HG02763 (cell line): ENCODE measurements around the gene ZRANB3.

Experiments
- ATAC-seq: cut with Tn5 transposase; IDR thresholded peaks from one replicate; pipeline ENCODE4 v1.9.1; 2021; ENCODE audit warnings: mild to moderate bottlenecking, moderate library complexity; ENCODE audit not compliant: unreplicated experiment

The ZRANB3 gene

DNA sequence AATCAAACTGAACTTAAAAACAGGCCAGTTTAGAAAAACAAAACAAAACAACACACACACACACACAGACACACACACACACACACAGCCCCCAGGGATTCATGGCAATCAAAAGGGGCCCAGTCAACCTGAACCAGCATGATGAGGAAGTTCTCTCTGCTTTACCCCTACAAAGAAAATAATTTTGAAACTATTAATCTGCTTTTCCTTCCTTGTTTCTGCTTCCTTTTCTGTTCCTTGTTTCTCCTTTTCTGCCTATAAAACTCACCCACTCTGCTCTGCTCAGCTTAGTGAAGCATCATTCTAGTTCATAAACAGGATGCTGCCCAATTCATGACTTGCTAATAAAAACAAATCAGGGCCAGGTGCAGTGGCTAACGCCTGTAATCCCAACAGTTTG lies 275.8 kb downstream of the ZRANB3 start:
- no peak for ATAC-seq

DNA sequence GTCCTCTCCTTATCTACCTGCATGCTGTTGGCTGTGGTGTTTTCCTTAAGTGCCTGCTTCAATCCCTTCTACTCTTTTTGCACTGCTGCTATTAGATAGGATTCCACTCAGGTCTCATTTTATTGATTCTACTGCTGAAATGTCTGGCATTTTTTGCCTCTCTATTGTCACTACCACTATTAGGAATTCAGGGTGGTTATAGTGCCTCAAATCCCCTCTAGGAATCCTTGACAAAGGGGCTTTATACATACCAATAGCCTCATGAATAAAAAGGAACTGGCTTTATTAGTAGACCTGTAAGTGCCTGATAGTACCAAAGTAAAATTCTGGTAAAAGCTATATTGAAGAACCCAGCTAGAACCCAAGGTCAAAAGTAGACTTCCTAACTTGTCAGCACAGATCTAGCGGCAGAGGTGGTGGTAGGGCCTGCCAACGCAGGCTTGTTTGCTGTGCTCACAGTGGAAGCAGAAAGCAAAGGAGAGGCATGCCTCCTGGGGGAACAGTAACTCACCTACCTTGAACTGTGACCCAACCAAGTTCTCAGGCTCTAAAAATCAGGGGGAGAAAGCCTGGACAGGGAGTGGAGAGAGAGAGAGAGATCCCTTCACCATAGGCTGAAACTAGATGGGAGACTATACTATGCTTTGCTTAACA lies 278.1 kb downstream of the ZRANB3 start:
- ATAC-seq = no peak

DNA sequence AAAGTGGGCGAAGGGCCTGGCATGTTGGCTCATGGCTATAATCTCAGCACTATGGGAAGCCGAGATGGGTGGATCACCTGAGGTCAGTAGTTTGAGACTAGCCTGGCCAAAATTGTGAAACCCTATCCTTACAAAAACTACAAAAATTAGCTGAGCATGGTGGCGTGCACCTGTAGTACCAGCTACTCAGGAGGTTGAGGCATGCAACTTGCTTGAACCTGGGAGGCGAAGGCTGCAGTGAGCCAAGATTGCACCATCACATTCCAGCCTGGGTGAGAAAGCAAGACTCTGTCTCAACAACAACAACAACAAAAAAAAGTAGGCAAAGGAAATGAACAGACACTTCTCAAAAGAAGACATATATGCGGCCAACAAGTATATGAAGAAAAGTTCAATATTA lies 282.4 kb downstream of the ZRANB3 start:
- no peak for ATAC-seq

DNA sequence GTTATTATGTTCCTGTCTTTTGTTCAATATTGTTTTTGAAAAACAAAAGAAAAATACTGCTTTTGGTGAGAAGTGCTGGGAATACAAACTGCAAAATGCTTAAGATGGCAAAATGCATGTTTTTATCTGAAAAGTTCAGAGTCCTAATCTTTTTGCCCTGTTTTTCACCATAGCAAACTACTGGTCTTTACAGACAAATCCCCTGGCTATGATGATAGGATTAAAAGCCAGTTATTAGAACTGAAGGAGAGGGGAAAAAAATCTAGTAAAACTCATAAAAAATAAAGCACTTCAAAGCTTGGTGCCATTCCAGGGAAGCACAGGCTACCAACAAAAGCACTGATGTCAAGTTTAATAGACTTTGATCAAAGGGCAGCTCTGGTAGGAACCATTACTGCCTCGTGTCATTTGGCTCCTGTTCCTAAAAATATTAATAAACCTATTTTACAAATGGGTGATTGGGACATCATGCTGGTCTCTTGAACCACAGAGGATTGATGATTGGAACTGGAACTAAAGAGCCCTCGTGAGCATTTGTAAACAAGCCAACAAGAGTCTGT lies 284.2 kb downstream of the ZRANB3 start:
- ATAC-seq = no peak

DNA sequence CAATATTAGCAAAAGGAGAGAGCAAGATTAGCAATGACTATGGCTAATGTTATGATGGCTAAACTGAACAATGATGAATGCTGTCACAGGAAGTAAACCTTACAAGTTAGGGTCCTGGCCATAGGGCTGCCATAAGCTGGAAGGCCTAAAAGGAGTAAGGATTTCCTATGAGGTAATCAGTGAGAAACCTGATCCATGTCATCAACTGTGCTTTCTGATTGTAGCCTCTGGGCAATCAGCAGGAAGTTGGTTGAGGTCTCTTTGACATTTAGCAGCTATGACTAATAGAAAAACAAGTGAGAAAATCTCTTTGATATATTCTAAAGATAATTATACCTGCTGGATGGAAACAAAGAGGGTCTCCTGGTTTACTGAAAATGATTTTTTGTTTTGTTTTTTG lies 285.9 kb downstream of the ZRANB3 start:
- ATAC-seq = no peak

DNA sequence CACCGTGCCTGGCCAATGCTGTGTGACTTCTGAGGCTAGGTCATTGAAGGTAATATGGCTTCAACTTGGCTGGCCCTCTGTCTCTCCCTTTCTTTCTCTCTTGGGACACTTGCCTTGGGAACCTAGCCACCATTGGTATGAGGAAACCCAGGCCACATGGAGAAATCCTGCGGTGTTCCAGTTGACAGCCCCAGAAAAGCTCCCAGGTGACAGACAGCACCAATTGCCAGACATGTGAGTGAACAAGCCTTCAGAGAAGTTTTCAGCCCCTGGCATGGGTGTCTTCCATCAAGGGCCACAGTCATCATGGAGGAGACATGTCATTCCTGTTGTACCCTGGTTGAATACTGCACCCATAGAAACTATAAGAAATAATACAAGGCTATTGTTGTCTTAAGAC lies 292.4 kb downstream of the ZRANB3 start:
- no peak for ATAC-seq

DNA sequence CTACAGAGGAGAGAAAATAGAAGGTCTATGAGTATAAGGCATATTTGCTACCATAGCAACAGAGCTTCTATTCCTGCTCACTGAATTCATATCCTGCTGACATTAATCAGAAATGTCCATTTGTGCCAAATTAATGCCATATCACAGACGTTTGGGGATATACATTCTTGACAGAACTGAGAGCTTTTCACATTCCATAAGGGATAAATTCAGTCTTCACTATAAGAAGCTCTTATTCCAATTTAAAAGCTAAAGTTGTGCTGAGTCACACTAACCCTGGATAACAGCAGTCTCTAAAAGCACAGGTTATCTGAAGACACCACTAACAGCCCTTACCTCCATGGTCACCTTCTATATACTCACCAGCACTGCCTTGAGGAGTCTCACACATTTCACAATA lies 300.9 kb downstream of the ZRANB3 start:
- ATAC-seq = no peak

DNA sequence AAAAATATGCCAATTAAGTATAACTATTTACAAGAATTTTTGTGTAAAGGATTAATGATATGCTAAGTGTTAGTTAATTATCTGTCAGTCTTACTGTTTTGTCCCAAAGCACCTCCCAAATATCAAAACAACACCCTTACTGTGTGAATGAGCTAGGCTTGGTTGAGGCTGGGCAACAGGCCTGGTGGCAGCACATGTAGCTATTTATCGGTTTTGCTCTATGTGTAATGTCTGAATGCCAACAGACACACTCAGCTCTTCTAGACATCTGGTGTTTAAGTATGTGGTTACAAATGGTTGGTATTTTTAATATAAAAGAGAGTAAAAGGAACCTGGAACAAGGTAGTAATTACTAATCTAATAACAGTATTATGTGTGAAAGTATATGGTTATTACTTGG lies 303.6 kb downstream of the ZRANB3 start:
- no peak for ATAC-seq

DNA sequence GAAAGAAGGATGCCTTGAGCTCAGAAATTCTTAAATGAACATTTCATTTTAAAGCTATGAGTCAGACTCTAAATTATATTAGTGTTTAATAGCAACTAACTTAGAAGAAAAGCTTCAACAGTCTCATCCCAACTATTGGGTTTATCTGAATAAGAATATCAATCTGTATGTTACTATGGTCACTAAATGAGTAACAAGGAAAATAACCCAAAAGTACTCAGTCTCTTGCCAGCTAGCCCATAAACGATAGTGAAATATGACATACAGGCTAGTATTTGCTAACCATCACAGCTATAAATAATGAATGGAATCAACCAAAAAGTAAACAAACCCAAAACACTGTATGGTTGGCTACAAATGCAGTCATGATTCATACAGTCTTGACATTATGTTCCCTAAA lies 304.1 kb downstream of the ZRANB3 start:
- no peak for ATAC-seq

DNA sequence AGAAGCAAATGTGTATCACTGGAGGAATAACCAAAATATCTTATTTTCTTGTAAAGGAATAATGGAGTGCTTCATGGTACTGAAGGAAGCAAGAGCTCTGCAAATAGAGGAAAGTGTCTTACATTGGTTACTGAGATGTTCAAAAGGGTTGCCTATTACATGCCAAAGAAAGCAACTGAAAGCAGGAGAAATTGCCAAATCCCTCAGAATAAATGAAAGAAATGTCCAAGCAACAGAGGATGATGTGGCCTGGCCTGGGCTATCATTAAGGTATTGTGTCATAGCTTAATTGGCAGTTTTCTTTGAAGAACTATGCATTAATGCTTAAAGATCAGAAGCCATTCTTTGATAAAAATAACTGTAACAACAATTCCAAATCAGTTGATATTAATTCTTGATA lies 305.2 kb downstream of the ZRANB3 start:
- no peak for ATAC-seq

DNA sequence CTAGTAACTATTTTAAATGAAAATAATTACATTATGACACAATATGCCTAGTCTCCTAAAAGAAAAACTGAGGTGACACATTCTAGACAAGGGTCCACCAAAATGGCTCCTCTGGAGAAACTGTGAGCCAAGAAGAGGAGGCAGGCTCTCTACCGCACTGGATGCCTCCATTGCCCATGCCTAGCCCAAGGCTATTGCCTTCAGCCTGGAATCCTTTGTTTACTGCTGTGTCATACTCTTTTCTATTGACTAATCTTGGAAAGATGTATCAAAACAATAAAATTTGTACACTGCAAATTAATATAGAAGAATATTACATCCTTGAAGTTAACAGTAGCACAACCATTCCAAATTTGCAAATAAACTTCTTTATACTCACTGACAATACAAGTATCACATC lies 311.8 kb downstream of the ZRANB3 start:
- no peak for ATAC-seq

DNA sequence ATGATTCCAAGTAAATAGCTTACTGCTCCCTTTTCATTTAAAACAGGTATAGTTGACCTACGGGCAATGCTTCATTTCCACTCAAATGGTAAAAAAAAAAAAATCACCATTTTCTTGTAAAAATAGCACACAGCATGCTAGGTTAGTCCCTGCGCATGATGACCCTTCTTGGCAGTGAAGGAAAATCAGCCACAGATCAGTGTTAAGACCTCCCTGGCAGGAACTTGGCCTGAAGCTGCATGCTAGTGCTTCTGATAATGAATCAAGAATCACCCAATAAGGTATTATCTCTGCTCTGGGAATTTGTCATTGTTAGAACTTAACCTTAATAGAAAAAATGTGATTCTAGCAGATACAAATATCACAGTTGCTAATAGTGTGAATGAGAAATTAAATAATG lies 312.6 kb downstream of the ZRANB3 start:
- ATAC-seq = no peak

DNA sequence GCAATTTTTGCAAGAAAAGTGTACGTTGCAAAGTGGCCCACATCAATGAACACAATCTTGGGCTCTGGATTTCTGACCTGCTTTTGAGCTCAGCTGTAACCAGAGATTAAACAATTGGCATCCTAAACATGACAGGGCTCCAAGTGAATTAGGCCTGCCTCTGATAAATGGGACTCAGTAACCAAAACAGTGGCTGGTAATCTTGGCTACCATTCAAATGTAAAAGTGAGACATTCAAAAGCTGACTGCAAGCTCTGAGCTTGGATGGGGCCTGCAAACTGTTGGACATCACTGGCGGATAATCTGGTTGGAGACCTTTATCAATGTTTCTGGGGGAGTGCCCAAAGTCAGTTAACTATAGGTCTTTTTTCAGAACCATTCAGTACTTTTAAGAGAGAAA lies 318.3 kb downstream of the ZRANB3 start:
- ATAC-seq = no peak

DNA sequence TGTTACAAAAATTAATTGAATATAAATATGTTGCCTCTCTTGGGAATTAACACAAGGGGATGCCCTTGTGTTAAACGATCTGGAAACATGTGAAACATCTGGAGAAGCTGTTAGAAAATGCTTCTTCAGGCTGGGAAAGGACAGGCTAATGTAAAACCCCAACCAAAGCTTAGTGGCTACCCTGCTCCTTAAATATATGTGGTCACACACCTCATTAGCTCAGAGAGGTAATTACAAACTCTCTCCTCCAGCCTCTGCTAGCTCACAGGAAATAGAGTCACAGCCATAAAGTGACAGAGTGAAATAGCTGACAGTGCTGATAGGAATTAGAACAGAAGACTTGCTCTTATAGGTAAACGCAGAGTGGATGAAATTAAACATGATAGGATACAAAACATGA lies 323.0 kb downstream of the ZRANB3 start:
- no peak for ATAC-seq

DNA sequence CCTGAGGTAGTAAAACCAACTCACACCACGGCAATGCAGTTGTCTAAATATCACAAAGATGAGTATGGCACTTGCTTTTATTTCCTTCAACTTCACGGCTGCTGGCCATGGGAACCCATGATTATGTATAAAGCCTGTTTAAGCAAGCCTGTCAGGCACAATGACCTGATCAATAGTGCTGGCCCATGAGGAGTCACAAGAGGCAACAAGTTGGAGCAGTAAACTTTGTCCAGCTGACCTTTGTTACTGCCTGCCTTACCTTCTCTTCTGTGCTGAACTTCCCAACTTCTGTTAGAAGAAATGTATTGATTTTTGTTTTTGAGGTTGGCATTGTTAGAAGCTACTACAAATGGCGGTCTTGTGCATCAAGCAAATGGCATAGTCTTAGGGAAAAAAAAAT lies 327.1 kb downstream of the ZRANB3 start:
- no peak for ATAC-seq

DNA sequence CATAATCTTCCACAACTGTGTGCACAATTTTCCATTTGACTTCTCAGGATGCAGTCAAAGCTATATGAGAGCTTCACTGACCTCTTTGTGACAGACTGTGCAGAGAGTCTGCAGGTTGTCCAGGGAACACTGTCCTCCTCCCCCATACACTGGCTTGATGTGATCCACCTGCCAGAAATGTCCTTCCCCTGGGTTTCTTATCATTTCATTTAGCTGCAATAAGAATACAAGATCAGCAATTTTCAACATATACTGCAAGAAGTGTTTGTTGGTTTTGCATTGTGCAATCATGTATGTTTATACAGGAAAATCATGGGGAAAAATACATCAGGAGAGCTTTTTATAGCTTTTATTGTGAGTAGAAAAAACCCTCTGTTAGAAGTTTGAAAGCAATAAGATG lies 328.3 kb downstream of the ZRANB3 start:
- ATAC-seq = no peak

DNA sequence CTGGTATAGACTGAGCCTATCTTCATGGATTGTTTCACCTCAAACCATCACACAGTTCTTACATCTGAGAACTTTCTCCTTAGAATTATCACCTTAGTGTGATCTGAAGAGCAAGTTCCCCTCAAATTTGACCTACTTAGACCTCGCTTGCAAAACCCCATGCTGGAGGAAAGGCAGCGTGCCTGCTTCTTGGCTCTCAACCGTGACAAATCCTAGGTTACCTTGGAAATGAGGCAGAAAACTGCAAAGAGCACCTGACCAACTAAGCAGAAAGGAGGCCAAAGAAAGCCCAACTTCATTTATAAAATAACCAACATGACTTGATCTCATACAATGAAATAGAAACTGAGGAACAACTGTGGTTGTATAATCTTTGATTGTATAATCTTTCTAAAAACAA lies 332.5 kb downstream of the ZRANB3 start:
- ATAC-seq = no peak

DNA sequence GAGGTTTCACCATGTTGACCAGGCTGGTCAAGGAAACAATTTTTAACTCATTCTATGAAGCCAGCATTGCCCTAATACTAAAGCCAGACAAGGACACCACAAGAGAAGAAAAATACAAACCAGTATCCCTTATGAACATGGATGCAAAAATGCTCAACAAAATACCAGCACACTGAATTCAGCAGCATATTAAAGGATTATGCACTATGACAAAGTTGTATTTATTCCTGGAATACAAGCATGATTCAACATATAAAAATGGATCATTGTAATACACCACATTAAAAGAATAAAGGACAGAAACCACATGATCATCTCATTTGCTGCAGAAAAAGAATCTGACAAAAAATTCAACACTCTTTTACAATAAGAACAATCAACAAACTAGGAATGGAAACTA lies 340.2 kb downstream of the ZRANB3 start:
- no peak for ATAC-seq

DNA sequence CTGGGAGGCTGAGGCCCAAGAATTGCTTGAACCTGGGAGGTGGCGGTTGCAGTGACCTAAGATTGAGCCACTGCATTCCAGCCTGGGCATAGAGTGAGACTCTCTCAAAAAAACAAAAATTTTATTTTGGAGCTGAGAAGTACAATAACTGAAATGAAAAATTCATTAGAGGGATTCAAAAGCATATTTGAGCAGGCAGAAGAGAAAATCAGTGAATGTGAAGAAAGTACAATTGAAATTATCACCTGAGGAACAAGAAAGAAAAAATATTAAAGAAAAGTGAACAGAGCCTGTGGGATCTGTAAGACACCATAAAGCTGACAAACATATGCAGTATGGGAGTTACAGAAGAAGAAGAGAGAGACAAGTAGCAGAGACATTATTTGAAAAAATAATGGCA lies 341.9 kb downstream of the ZRANB3 start:
- no peak for ATAC-seq

DNA sequence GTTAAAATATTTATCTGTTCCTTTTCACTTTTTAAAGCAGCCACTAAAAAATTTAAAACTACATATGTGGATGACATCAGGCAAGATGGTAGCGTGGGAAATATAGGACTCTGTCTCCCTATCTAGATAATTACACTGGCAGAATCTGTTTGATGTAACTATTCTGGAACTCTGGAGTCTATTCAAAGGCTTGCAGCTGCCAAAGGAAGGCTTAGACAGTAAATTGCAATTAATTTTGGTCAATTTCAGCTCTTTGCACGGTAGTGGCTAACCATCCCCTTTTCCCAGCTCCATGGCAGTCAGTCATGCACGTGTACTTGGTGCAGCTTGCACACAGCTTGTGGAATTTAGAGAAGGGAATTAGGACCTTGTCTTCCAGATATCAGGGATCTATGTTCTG lies 343.7 kb downstream of the ZRANB3 start:
- ATAC-seq = no peak

DNA sequence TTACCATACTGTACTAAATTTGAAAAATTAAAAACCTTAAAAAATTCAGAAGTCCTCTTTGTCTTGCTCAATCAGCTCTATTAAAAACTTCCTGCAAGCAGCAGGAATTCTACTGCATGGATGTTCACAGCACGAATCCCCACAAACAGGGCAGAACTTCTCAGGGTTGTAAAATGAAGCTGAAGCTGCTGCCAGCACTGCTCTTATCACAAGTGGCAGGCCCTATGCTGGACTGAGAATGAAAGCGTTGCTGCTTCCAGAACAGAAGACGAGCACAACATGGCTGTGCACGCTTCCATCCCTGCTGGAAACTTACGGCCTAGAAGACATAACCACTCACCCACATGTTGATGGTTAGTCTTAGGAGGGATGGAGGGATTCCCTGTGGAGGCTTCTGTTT lies 345.0 kb downstream of the ZRANB3 start:
- no peak for ATAC-seq

DNA sequence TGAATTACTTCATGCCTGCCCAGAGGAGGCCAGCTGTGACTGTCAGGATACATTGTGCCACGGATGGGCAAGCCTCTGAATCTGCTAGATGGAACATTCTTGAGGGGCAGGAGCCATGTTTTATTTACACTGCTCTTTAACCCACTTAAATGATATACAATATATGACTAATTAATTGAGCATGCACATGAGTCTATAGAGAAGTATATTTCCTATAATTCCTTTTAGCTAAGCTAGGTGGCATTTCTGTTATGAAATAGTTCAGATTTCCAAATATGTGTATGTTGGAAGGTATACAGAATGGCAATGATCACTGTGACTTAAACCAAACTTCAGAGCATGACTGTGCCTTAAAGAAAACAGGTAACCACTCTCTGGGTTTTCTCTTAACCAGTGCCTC lies 347.2 kb downstream of the ZRANB3 start:
- ATAC-seq = no peak

DNA sequence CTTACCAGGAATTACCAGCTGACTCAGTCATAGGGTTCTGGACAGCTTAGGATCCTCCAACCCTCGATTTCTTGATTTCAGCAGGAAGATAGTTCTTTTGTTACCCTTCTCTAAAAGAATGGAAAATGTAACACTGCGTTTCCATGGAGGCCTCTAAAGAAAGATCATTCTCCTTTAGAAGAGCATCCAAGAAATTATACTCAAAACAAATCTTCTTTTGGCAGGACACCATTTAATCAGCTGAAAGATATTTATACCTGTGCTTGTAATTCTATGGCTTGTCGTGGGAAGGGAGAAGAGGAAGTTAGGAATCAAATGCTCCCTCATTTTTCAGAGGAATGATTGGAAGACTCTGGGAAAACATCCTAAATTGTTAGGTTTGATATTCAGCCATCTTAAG lies 348.4 kb downstream of the ZRANB3 start:
- no peak for ATAC-seq
